DMS79 (cell line): ENCODE results near the gene ADCY6.

Source experiments
- DNase-seq: peaks from one replicate; lab custom pipeline; 2025; lab: John Stamatoyannopoulos, UW

Gene ADCY6

GRCh38 chr12:48815126-48816110 is 26.5 kb upstream of the ADCY6 start:
- peak; percentile 68 for DNase-seq

- DNase-seq, result peak; percentile 32
These were observed 25.6 kb upstream of the ADCY6 start for GRCh38 chr12:48814262-48815125.

- no peak for DNase-seq
These were observed 24.8 kb upstream of the ADCY6 start for GRCh38 chr12:48813465-48814261.

GRCh38 chr12:48812389-48812788 is 23.5 kb upstream of the ADCY6 start:
- DNase-seq, result no peak

- no peak for DNase-seq
These were observed 22.7 kb upstream of the ADCY6 start for GRCh38 chr12:48811437-48812090.

- DNase-seq, result no peak
These were observed 22.1 kb upstream of the ADCY6 start for GRCh38 chr12:48810903-48811431.

GRCh38 chr12:48807981-48808380 is 19.1 kb upstream of the ADCY6 start:
- no peak for DNase-seq

- DNase-seq, result no peak
These were observed 14.8 kb upstream of the ADCY6 start for GRCh38 chr12:48803675-48804074.

GRCh38 chr12:48800971-48801370 is 12.1 kb upstream of the ADCY6 start:
- no peak for DNase-seq

GRCh38 chr12:48800457-48800856 is 11.6 kb upstream of the ADCY6 start:
- no peak for DNase-seq

GRCh38 chr12:48796976-48797375 is 8.1 kb upstream of the ADCY6 start:
- DNase-seq, result peak; percentile 12

- DNase-seq, result peak; percentile 39
These were observed 6.9 kb upstream of the ADCY6 start for GRCh38 chr12:48795550-48796455.

GRCh38 chr12:48794870-48795269 is 6.0 kb upstream of the ADCY6 start:
- DNase-seq, result peak; percentile 68

GRCh38 chr12:48793696-48794095 is 4.8 kb upstream of the ADCY6 start:
- DNase-seq, result no peak

GRCh38 chr12:48789858-48790326 is 1.0 kb upstream of the ADCY6 start:
- no peak for DNase-seq

- DNase-seq, result no peak
These were observed 400 bp downstream of the ADCY6 start for GRCh38 chr12:48788524-48788853.

- DNase-seq, result no peak
These were observed 932 bp downstream of the ADCY6 start for GRCh38 chr12:48787791-48788523.

GRCh38 chr12:48786591-48787544 is 2.0 kb downstream of the ADCY6 start:
- DNase-seq, result no peak
